Dedifferentiated amniotic fluid mesenchymal stem cell (primary cell): Measurements from ENCODE around the gene KRT36.

Source experiments
- DNase-seq: peaks from one replicate; pipeline ENCODE4 v3.0.0-alpha.2; 2016; ENCODE audit errors: extremely low spot score

Gene KRT36

DNA sequence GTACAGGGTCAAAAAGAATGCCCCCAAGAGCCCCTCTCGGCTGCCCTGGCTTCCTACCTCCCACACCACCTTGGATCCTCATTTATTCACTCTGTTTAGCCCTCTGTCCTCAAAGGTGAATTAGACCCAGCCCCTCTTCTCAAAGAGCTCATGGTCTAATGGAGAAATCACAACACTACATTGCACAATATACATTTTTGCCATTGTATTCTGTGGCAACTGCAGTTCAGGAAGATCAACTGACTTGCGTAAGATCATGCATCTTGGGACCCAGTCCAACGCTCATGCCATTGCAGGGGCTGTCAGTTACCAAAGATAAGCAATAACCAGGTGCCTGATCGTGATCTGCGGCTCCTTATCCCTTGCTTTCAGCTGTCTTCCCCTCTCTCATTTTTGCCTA, 50.3 kb downstream of the KRT36 start:
- no peak for DNase-seq

DNA sequence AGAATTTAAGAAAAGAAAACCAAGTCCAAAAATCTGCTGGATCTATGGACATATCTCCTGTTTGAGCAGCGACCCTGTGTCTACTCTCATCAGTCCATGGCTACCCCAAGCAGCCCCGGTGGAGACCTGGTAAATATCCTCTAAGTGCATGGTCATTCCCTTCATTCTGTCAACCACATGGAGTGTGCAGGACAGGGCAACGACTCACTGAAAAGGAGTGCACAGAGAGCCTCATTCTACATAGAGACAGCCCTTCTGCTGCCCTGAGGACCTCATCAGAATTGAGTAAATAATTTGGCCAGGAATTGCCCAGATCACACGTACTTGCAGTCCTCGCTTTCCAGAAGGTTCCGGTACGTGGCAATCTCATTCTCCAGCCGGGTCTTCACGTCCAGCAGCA, 51.9 kb downstream of the KRT36 start:
- DNase-seq, result no peak

DNA sequence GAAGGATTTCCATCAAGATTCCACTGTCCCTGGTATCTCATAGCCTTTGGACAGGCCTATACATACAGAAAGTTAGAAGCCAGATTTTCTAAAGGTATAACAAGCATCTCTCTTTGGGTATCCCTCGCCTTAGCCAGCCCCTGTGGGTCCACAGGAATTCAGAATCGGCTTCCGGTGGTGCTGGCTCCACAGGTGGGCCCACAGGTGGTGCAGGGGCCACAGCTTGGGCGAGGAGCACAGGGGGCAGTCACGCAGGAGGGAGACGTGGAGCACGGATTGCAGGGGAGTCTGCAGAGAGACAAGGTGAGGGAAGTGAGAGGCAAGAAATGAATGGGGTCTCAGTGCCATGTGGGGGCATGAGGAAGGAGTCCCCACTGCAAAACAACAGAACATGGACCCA, 52.5 kb downstream of the KRT36 start:
- DNase-seq, result no peak
